ENCODE results near the gene POSTN.

POSTN gene

GRCh38 chr13:37534676-37535075, 63.9 kb downstream of the POSTN start:
- ATAC-seq (ENCODE audit: low read depth) (no peak), DNase-seq (ENCODE audit: low spot score) (no peak)
- no peak for TF ChIP-seq CTCF (IDR thresholded peaks at IDR 0.05; ENCODE audit: poor library complexity, severe bottlenecking)
- Histone ChIP-seq H3K9me3 (ENCODE audit: severe bottlenecking) (peaks cover 2% of the 10 kb centered on the region), H3K4me1 (ENCODE audit: insufficient read depth, poor library complexity, severe bottlenecking) (peaks cover 5% of the 10 kb centered on the region), H3K4me3 (ENCODE audit: severe bottlenecking) (no peak overlapping the region), H3K36me3 (ENCODE audit: low read depth) (no peaks in the 10 kb centered on the region), H3K27me3 (ENCODE audit: insufficient read depth, poor library complexity, severe bottlenecking) (no peaks in the 10 kb centered on the region), H3K27ac (ENCODE audit: poor library complexity, severe bottlenecking) (no peak overlapping the region)

GRCh38 chr13:37534181-37534580, 64.4 kb downstream of the POSTN start:
- Histone ChIP-seq H3K9me3 (ENCODE audit: severe bottlenecking) (peaks cover 2% of the 10 kb centered on the region), H3K36me3 (ENCODE audit: low read depth) (no peaks in the 10 kb centered on the region), H3K4me3 (ENCODE audit: severe bottlenecking) (no peak overlapping the region), H3K4me1 (ENCODE audit: insufficient read depth, poor library complexity, severe bottlenecking) (peaks cover 5% of the 10 kb centered on the region), H3K27me3 (ENCODE audit: insufficient read depth, poor library complexity, severe bottlenecking) (no peaks in the 10 kb centered on the region), H3K27ac (ENCODE audit: poor library complexity, severe bottlenecking) (no peak overlapping the region)
- ATAC-seq (ENCODE audit: low read depth) (peak; percentile 52; the same call in 1 of the 3 replicates), DNase-seq (ENCODE audit: low spot score) (no peak)
- no peak for TF ChIP-seq CTCF (IDR thresholded peaks at IDR 0.05; ENCODE audit: poor library complexity, severe bottlenecking)

GRCh38 chr13:37531049-37531448, 67.5 kb downstream of the POSTN start:
- peaks cover 5% of the 10 kb centered on the region for H3K4me1 ChIP-seq (ENCODE audit: insufficient read depth, poor library complexity, severe bottlenecking)
- ATAC-seq (ENCODE audit: low read depth): no peak
- TF ChIP-seq CTCF (IDR thresholded peaks at IDR 0.05; ENCODE audit: poor library complexity, severe bottlenecking): no peak
- H3K9me3 ChIP-seq (ENCODE audit: severe bottlenecking): peaks cover 2% of the 10 kb centered on the region
- DNase-seq (ENCODE audit: low spot score): no peak
- H3K4me3 ChIP-seq (ENCODE audit: severe bottlenecking): no peak overlapping the region
- no peak overlapping the region for H3K27ac ChIP-seq (ENCODE audit: poor library complexity, severe bottlenecking)
- H3K36me3 ChIP-seq (ENCODE audit: low read depth): no peaks in the 10 kb centered on the region
- no peaks in the 10 kb centered on the region for H3K27me3 ChIP-seq (ENCODE audit: insufficient read depth, poor library complexity, severe bottlenecking)

GRCh38 chr13:37529751-37530385, 68.7 kb downstream of the POSTN start:
- Histone ChIP-seq H3K27ac (ENCODE audit: poor library complexity, severe bottlenecking) (no peak overlapping the region), H3K4me1 (ENCODE audit: insufficient read depth, poor library complexity, severe bottlenecking) (peaks cover 5% of the 10 kb centered on the region), H3K4me3 (ENCODE audit: severe bottlenecking) (no peak overlapping the region), H3K9me3 (ENCODE audit: severe bottlenecking) (peaks cover 2% of the 10 kb centered on the region), H3K27me3 (ENCODE audit: insufficient read depth, poor library complexity, severe bottlenecking) (no peaks in the 10 kb centered on the region), H3K36me3 (ENCODE audit: low read depth) (no peaks in the 10 kb centered on the region)
- ATAC-seq (ENCODE audit: low read depth) (no peak), DNase-seq (ENCODE audit: low spot score) (no peak)
- TF ChIP-seq CTCF (IDR thresholded peaks at IDR 0.05; ENCODE audit: poor library complexity, severe bottlenecking): no peak

- Histone ChIP-seq H3K4me3 (ENCODE audit: severe bottlenecking) (no peak overlapping the region), H3K4me1 (ENCODE audit: insufficient read depth, poor library complexity, severe bottlenecking) (no peaks in the 10 kb centered on the region), H3K9me3 (ENCODE audit: severe bottlenecking) (peaks cover 2% of the 10 kb centered on the region), H3K27me3 (ENCODE audit: insufficient read depth, poor library complexity, severe bottlenecking) (no peaks in the 10 kb centered on the region), H3K27ac (ENCODE audit: poor library complexity, severe bottlenecking) (no peak overlapping the region), H3K36me3 (ENCODE audit: low read depth) (no peaks in the 10 kb centered on the region)
- ATAC-seq (ENCODE audit: low read depth) (no peak), DNase-seq (ENCODE audit: low spot score) (no peak)
- no peak for TF ChIP-seq CTCF (IDR thresholded peaks at IDR 0.05; ENCODE audit: poor library complexity, severe bottlenecking)
Measured at GRCh38 chr13:37526710-37527473, 71.7 kb downstream of the POSTN start.
